PC-9 (cell line): Measurements from ENCODE around the gene CYP3A7.

Experiments used
- CTCF ChIP-seq: fragments of 200-600 bp; sonication (generic); conservative IDR thresholded peaks from 2 replicates; pipeline ENCODE4 v1.6.1; 2017; ENCODE audit warnings: mixed run types, antibody characterized with exemption, mild to moderate bottlenecking, moderate library complexity
- EZH2 ChIP-seq: fragments of 200-600 bp; sonication (generic); IDR thresholded peaks from 2 replicates; pipeline ENCODE4 v1.8.0; 2017; ENCODE audit warnings: antibody characterized with exemption, low read depth

GRCh38 chr7:99742737-99743394, 7.9 kb upstream of the CYP3A7 start:
- TF ChIP-seq CTCF (no peak), EZH2 (no peak)
